Kasumi-1 (cell line): ENCODE data around the gene NR5A1.

Experiments
- DNase-seq, 2 experiments: peaks; one replicate each; lab custom pipeline; 2025; lab: John Stamatoyannopoulos, UW

NR5A1 gene

GRCh38 chr9:124457887-124458431 is 49.2 kb downstream of the NR5A1 start:
- DNase-seq: no peak

DNA sequence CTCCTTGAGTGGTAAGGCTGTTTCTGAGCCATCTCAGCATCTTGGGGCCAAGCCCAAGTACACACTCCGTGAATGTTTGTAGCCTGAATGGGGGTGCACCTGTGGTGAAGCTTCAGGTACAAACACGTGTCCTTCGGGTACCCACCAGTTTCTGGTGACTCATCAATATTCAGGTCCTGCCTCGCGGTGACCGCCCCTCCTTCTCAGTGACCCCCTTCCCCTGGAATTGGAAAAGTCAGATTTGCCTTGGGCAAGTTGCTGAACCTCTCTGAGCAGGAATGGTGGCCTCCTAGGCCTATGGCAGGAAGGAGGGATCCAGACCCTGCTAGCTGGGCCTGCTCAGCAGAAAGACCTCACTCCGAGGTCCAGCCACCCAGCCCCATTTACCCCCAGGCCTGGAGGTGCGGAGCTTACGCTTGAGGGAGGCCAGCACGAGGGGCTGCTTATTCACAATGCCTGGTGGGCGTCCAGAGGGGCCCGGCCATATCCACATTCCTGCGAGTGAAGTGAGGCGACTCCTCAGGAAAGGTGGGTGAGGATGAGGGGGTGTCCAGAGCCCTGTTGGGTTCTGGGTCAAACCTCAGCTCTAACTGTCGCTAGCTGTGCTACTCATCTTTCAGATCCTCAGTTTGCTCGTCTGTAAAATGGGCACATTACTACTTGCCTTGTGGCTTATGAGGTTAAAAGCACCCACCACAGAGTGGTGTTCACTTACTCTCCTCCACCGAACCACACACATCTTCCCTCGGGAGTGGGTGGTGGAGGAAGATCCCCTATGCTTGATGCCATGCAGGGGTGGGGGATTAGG is 49.9 kb downstream of the NR5A1 start:
- no peak for DNase-seq

DNA sequence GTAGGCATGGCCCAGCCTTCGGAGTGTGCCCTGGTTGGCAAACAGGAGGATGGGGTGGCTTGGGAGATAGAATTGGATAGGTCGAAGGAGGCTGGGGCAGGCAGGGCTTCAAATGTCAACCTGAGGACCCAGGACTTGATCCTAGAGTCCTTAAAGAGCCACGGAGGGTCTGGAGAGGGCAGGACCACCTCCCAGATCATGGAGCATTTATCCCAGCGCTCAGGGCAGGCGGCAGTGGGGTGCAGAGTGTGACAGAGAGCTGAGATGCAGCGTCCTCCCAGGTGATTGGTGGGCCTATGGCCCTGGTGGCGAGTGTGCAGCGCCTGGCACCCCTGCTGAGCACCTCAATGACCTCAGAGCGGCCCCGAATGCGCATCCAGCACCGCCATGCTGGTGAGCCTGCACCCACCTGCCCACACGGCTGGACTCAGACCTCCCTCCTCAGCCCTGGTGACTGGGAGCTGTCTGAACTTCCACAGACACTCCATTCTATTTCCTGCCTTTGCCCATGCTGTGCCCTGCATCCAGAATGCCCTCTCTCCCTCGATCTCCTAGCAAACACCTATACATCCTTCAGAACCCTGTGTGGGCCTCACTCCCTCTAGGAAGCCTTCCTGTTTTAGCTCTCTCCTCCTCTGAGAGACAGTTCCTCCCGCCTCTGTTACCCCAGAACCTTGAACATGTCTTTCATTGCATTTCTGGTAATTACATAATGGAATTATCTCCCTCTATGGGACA is 50.7 kb downstream of the NR5A1 start:
- no peak for DNase-seq

- DNase-seq: no peak
Observed at GRCh38 chr9:124455820-124456219, 51.4 kb downstream of the NR5A1 start.

DNA sequence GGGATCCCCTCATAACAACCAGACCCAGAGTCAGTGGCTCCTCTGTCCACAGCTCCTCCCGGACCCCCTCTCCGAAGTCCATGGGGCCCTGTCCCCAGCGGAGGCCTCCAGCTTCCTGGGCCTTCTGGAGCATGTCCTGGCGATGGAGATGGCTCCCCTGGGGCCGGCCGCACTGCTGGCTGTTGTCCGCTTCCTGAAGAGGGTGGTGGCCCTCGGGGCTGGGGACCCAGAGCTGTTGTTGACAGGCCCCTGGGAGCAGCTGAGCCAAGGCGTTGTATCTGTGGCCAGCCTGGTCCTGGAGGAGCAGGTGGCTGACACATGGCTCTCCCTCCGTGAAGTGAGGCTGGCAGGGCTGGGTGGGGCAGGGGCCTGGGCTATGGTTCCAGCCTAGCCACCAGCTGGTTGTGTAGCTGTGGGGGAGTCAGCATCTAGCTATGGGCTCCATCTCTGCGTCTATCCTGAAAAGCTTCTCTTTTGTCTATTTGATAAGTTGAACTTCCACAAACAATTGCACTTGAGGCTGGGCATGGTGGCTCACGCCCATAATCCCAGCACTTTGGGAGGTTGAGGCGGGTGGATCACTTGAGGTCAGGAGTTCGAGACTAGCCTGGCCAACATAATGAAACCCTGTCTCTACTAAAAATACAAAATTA is 52.3 kb downstream of the NR5A1 start:
- DNase-seq: no peak

DNA sequence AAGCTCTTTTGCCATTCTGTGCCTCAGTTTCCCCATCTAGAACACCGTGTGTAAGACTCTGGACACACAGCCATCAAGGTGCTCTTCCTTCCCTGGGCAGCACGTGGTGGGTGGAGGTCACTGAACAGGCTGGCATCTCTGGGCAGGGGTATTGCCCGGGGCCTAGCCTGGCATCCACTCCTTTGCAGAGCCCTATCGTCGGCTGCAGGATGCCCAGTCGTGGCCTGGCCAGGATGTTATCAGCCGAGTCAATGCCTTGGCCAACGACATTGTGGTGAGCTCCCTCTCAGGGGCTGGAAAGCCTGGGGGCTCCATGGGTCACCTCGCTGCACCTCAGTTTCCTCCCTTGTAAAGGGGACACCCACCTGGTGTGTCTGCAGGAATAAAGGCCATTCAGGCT is 52.9 kb downstream of the NR5A1 start:
- no peak for DNase-seq

- no peak for DNase-seq
Observed at GRCh38 chr9:124453586-124454191, 53.5 kb downstream of the NR5A1 start.

GRCh38 chr9:124452841-124453585 is 54.2 kb downstream of the NR5A1 start:
- no peak for DNase-seq

DNA sequence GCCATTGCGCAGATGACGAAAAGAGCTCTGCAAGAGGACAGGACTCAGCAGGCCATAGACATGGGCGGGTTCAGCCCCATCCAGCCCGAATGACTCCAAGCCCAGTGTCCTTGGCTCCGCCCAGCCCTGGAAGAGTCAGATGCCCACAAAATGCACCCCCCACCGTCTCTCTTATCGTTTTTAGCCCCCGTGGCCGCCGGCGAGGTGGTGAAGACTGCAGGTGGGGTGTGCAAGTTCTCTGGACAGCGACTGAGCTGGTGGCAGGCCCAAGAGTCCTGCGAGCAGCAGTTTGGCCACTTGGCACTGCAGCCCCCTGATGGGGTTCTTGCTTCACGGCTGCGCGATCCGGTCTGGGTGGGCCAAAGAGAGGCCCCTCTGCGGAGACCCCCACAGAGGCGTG is 54.9 kb downstream of the NR5A1 start:
- DNase-seq: no peak

GRCh38 chr9:124450931-124451661 is 56.1 kb downstream of the NR5A1 start:
- no peak for DNase-seq

DNA sequence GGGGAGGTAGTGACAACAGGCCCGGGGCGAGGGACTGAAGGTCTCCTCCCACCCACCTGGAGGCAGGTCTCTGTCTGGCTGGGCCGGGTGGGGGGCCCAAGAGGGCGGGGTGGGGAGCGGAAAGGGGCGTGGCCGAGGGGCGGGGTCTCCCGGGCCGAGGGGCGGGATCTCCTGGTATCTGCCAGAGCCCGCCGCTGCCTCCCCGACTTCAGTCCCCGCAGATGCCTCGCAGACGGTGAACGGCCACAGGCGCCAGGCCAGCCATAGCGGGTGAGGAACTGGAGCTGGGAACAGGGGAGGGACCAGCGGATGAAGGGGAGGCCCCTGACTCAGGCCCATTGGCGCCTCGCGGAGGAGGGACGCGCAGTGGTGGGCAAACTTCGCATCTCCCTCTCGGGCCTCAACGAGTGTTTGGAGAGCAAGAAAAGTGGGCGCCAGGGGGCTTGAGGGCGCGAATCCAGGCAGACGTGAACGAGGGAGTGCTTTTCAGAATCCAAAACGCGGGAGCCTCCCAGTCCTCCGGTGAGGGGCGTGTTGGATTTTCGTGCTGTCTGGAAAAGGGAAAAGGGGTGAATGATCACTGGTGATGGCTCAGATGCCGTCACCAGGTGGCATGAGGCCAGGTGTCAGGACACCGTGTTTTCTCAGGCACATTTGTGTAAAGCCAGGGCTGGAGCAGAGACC is 56.8 kb downstream of the NR5A1 start, which contains the start of gene ADGRD2:
ADGRD2 (plus strand) TSS at position 211 of the 684 bp plus-strand sequence. CDS start 1,216 bp downstream, outside the sequence.
- DNase-seq: no peak

DNA sequence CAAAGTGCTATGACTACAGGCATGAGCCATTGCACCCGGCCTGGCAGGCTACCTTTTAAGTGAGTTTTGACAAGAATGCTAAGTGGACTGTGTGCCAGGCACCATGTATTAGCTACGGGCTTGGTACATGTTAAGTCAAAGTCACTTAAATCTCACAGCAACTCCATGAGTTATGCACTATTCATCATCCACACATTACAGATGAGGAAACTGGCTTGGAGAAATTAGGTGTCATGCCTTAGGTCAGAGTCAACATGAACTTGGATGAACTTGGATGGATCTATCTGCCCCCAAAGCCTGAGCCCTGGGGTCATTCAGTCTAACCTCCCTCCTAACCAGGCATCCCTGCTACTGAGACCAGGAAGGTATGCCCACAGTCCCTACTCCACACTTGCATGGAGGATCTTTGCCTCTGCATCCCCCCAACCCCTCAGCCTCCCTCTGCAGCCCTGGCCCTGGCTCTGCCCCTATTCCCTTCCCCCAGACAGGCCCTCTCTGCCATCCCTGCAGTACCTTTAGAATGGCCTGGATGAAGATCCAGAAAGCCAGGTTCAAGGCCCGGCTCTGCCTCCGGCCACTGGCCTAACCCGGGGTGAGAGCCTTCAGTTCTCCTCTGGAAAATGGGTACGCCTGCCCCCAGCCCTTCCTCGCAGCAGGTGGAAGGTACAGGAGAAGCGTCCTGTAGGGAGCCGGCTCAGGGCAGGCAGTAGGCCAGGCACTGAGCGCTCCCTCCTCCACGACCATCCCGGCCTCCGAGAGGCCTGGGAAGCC is 57.6 kb downstream of the NR5A1 start:
- DNase-seq: no peak

- DNase-seq: no peak
Observed at GRCh38 chr9:124448019-124448418, 59.2 kb downstream of the NR5A1 start.

GRCh38 chr9:124447297-124447661 is 59.9 kb downstream of the NR5A1 start:
- DNase-seq: no peak

GRCh38 chr9:124444166-124444565 is 63.0 kb downstream of the NR5A1 start:
- no peak for DNase-seq

GRCh38 chr9:124443625-124444024 is 63.6 kb downstream of the NR5A1 start:
- no peak for DNase-seq

DNA sequence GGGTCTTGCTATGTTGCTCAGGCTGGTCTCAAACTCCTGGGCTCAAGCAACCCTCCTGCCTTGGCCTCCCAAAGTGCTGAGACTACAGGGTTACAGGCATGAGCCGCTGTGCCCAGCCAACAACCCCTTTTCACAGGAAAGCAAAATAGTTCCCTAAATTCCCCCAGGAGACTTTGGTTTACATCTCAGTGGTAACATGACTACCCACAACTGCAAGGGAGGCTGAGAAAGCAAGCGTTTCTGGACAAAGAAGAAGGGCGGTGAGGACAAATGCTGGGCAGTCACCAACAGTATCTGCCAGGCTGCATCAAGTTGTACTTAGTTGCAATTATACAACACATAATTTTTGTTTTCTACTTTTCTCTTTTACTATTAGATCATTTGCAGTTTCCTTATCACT is 64.4 kb downstream of the NR5A1 start:
- no peak for DNase-seq

DNA sequence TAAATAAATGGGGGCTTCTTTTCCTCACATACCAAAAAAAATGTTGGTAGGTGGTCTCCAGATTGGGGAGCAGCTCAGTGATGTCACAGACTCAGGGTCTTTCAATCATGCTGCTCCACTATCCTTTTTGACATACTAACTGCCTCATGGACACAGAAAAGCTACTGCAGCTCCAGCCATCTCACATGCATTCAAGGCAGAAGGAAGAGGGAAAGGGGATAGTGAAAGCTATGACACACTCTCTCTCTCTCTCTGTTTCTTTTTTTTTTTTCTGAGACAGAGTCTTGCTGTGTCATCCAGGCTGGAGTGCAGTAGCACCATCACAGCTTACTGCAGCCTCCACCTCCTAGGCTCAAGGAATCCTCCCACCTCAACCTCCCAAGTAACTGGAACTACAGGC is 64.8 kb downstream of the NR5A1 start:
- no peak for DNase-seq

GRCh38 chr9:124441291-124441690 is 65.9 kb downstream of the NR5A1 start:
- DNase-seq: no peak
